ENCODE results near the gene P4HA1.

Gene P4HA1

GRCh38 chr10:73061743-73062142 lies 34.9 kb downstream of the P4HA1 start:
- ChIA-PET POLR2A (interaction anchor here (0.6 kb wide), 1 partner anchor 33 kb away, joined by 4 read pairs; no protein-coding TSS in a partner anchor), CTCF (interaction anchor here (0.9 to 1.9 kb wide), 10 partner anchors 9 to 720 kb away, joined by 3 to 7 read pairs (median 4); partner anchors contain the start of gene NUDT13)
- H3K4me3 ChIP-seq (ENCODE audit: low read depth, low read length), result no peak overlapping the region
- TF ChIP-seq CTCF (IDR thresholded peaks at IDR 0.05; ENCODE audit: insufficient read depth, low read length, missing control alignments), result no peak
- DNase-seq (ENCODE audit: low read depth, low spot score), result no peak

- no peak overlapping the region for H3K4me3 ChIP-seq (ENCODE audit: low read depth, low read length)
- ChIA-PET CTCF (interaction anchor here (0.9 to 1.9 kb wide), 10 partner anchors 8 to 720 kb away, joined by 3 to 7 read pairs (median 4); partner anchors contain the start of gene NUDT13), POLR2A (interaction anchor here (0.6 kb wide), 1 partner anchor 34 kb away, joined by 4 read pairs; no protein-coding TSS in a partner anchor)
- no peak for TF ChIP-seq CTCF (IDR thresholded peaks at IDR 0.05; ENCODE audit: insufficient read depth, low read length, missing control alignments)
- DNase-seq (ENCODE audit: low read depth, low spot score), result no peak
These were observed 35.7 kb downstream of the P4HA1 start for GRCh38 chr10:73060738-73061635.

DNA sequence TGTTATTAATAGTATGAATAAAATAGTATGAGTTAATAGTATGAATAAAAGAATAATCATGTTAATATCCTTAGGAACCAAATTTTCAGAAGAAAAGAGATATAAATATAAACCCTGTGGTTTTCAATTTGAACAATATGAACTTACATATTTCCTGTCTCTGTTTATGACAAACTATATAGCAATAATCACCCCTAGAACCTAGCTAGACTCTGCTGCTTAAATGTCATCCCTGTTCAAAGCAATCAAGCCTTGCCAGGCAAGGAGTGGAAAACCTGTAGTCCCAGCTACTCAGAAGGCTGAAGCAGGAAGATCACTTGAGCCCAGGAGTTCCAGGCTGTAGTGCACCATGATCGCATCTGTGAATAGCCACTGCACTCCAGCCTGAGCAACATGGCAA lies 36.5 kb downstream of the P4HA1 start:
- ChIA-PET POLR2A (no interaction called here), CTCF (interaction anchor here (1.0 to 1.9 kb wide), 2 partner anchors 11 to 17 kb away, joined by 3 to 5 read pairs; no protein-coding TSS in a partner anchor)
- DNase-seq (ENCODE audit: low read depth, low spot score), result no peak
- no peak for TF ChIP-seq CTCF (IDR thresholded peaks at IDR 0.05; ENCODE audit: insufficient read depth, low read length, missing control alignments)
- H3K4me3 ChIP-seq (ENCODE audit: low read depth, low read length), result no peak overlapping the region

- ChIA-PET POLR2A (no interaction called here), CTCF (interaction anchor here (0.6 kb wide), 1 partner anchor 9 kb away, joined by 3 read pairs; no protein-coding TSS in a partner anchor)
- no peak overlapping the region for H3K4me3 ChIP-seq (ENCODE audit: low read depth, low read length)
- TF ChIP-seq CTCF (IDR thresholded peaks at IDR 0.05; ENCODE audit: insufficient read depth, low read length, missing control alignments), result no peak
- no peak for DNase-seq (ENCODE audit: low read depth, low spot score)
These were observed 38.5 kb downstream of the P4HA1 start for GRCh38 chr10:73058057-73058591.

GRCh38 chr10:73054286-73054685 lies 42.4 kb downstream of the P4HA1 start:
- ChIA-PET CTCF (no interaction called here), POLR2A (no interaction called here)
- H3K4me3 ChIP-seq (ENCODE audit: low read depth, low read length), result no peak overlapping the region
- no peak for TF ChIP-seq CTCF (IDR thresholded peaks at IDR 0.05; ENCODE audit: insufficient read depth, low read length, missing control alignments)
- no peak for DNase-seq (ENCODE audit: low read depth, low spot score)

DNA sequence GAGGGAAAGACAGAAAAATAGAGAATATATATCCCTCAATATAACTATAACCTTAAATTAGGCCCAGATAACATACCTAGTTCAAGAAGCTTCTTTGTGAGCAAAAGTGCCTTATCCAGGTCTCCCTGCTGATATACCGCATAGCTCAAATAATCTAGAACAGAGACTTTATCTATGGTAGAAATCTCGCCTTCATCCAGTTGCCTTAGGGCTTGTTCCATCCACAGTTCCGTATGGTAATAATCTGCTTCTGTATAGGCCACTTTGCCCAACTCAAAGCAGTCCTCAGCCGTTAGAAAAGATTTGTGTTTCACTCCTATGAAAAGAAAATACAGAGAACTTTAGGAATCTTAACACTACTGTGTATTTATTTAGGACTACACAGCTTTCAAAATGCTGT lies 43.4 kb downstream of the P4HA1 start:
- no peak for TF ChIP-seq CTCF (IDR thresholded peaks at IDR 0.05; ENCODE audit: insufficient read depth, low read length, missing control alignments)
- no peak for DNase-seq (ENCODE audit: low read depth, low spot score)
- no peak overlapping the region for H3K4me3 ChIP-seq (ENCODE audit: low read depth, low read length)
- ChIA-PET CTCF (interaction anchor here (1.2 to 1.3 kb wide), 2 partner anchors 8 to 9 kb away, joined by 3 to 5 read pairs; no protein-coding TSS in a partner anchor), POLR2A (no interaction called here)
